Measurements from ENCODE around the gene HYAL1.

HYAL1 gene

DNA sequence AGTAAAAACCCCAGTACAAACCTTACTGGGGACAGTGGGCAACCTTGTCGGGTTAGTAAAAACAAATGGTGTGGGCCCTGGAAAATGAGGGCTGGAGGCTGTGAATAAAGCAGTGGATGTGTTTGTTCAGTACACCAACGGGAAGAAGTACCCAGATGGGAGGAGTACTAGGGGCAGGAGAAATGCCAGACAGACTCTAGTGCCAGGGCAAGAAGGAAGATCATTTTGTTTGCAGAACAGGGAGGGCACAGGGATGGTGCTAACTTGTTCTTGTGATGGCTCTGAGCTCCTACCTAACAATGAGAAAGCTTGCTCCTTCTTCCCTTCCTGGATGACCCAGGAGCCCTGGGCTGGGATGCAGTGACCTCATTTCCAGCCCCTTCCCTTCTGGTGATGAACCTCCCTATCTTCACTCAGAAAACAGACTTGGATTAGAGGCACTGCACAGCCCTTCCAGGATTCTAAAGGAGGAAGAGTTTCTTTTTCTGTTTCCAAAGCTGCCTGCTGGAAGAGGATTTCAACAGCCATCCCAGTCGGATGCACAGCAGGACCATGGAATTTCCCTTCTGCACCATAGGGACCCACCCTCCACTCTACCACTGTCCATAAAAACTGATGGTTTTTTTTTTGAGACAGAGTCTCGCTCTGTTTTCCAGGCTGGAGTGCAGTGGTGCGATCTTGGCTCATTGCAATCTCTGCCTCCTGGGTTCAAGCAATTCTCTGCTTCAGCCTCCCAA is 31.1 kb upstream of the HYAL1 start:
- no peak for DNase-seq

DNA sequence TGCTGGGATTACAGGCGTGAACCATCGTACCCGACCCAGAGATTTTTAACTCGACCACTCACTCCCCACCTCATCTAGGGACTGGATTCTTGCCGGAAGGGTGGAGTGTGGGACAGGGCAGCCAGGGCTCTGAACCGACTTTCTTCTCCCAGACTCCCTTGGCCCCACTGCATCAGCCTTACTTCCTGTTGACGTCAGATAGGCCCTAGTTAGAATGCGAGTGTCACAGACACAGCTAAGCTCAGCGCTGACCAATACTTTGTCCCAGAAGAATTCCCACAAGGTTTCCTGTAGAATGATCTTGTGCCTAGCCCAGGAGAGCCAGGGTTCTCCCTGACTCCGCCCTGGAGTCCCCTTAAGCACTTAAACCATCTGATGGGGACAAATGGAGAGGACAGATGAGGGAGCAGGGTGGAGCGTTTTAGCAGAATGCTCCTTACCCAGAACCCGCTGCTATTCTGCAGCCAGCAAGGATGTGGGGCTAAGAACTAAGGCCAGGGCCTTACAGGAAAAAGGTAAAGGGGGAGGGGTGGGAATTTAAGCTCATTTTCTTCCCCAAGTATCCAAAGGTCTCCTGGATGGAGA is 30.5 kb upstream of the HYAL1 start:
- DNase-seq, result no peak

DNA sequence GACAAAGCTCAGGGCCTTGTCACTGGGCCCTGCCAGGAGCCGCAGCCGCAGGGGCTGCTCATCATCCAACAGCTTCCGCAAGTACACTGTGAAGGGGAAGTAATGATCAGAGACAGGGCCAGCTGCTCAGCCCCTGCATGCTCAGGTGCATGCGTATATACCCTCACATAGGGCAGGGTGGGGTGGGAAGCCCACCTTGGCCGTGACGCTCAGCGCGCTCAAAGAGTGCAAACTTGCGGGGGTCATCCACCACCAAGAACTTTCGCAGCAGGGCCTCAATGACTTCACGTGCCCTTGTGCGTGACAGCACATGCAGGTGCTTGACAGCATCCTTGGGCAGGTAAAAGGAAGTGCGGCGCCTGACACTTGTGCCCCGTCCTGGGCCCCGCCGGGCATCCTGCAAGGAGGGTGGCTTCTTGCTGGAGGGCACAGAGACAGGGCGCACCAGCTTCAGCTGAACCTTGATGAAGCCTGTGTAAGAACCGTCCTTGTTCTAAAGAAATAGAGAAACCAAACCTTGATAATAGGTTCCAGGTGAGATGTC is 28.1 kb upstream of the HYAL1 start:
- no peak for DNase-seq

GRCh38 chr3:50330330-50330729 is 27.0 kb upstream of the HYAL1 start:
- no peak for DNase-seq

DNA sequence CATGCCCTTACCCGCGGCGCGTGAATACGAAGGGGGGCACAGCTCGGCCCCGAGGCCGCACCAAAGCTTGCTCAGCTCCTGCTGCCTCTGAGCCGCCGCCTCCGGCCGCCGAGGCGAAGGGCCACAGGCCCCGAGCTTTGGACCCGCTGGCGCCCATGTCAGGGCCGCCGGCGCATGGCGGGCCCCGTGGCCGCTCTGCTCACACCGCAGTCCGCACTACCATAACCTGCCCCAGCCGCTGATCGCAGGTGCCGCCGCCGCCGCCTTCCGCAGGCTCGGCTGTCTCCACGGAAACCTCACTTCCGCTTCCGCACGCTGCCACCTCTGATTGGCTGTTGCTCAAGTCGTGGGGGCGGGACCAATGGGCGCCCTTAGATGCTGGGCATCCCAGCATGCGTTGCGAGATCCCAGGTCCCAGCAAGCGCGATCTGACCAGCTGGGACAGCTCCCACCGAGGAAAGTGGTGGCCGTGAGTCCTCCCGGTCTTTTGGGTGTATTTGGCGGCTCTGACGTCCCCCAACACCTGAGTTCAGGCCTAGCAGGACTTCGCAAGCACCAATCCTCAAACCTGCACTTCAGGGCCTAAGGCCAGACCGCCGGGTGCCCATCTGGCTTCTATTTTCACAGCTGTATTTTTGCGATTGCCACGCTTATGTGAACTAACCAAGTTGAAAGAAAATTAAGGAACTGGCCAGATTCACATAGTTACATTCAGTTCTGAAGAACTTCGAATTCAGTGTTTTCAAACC is 24.7 kb upstream of the HYAL1 start, which contains the start of gene TUSC2:
Gene TUSC2, minus strand, starts transcription at position 281 of the 749 bp plus-strand sequence. Its CDS starts 124 bp downstream, at position 157.
- peak; percentile 96 to 97 for DNase-seq

DNA sequence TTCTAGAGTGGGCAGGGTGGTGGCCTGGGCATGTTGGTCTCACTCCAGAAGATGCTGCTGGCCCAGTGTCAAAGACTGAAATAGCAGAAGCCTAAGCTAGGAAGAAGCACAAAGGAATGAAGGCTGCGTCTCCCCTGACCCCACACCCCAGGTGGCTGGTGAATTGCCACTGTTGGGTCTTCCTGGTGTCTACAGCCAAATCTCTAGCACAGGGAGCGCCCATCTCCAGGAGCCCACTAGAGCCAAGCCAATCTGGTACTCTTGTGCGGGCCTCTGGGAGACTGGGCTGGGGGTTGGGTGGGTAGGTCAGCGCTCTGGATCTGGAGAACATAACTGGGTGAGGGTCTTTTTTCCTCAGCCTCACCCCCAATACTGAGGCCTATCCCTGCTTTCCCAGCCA is 23.8 kb upstream of the HYAL1 start:
- DNase-seq, result no peak

DNA sequence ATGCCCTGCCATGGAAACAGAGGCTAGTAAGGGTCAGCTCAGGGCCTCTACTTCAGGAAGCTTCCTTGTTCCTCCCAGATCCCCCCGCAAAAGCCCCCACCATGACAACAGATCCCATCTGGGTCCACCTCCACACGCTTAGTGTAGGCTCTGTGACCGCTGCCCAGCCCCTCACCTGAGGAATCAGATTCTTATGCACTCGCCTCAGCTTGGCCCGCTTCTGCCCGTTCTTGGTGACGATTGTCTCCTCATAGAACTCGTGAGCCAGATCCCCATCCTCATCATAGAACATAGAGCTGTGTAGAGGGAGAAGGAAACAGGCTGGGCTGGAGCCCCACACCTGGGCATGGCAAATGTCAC is 22.8 kb upstream of the HYAL1 start:
- DNase-seq, result no peak

GRCh38 chr3:50325497-50326181 is 22.3 kb upstream of the HYAL1 start:
- DNase-seq, result no peak

GRCh38 chr3:50325113-50325480 is 21.7 kb upstream of the HYAL1 start:
- no peak for DNase-seq

DNA sequence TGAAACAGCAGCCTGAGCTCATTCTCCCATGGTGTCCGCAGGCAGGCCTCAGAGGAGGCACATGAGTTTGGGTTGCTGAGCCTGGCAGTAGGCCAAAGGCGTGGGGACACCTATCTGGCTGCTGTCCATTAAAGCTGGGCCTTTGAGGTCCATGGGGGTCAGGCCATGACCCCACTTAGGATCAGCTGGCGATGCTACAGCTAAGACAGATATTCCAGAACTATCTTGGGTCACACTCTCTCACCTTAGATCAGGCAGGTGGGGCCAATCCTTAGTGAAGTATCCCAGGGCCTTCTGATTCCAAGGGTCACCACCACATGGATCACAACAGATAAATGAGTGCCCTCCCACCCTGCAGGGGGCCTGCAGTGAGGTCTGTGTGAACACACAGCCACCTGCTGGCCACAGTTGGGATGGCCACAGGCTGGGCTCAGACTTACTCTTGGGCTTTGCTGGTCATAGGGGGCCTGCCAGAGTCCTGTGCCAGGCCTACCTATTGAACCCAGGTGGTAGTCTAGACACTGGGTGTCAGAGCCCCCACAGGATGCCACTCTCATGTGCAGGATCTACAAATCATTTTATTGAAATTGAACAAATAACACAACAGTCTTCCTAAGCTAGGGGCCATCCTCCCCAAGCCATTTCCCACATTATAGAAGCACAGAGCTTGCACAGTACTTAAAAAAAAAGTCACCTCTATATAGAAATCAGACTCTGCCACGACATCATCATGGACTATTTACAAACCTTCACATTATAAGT is 21.2 kb upstream of the HYAL1 start:
- peak; percentile 68 to 76 for DNase-seq

DNA sequence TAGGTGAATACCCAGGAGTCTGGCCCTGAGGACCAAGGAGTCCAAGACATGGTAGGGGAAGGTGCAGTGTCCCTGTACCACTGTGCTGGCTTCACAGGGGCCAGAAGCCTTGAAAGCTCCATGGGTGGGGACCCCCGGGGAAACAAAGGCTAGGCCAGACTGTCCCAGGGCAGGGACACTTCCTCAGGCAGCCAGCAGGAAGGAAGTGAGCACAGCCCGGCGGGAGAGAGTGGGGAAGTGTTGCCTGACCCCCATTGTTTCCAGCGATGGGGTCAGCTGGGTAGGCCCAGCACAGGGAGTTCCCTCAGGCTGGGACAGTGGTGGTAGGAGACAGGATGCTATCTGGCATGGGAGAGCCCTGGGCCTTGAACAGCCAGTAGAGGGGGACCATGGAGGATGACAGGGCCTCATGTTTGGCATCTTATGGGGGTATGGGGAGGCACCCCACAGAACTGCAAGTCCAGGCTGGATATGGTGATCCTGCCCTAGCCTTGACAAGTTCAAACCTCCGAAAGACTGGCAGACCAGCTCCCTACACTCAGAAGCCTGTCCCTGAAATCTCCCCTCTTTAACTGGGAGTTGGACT is 20.3 kb upstream of the HYAL1 start:
- no peak for DNase-seq

- no peak for DNase-seq
Measured at GRCh38 chr3:50323092-50323600, 19.8 kb upstream of the HYAL1 start.

GRCh38 chr3:50322386-50323091 is 19.2 kb upstream of the HYAL1 start, which contains the start of gene HYAL2:
HYAL2 (minus strand) TSS chr3:50322745; CDS start chr3:50320489, 2,256 bp downstream.
- DNase-seq, result no peak

- no peak for DNase-seq
Measured at GRCh38 chr3:50322115-50322385, 18.7 kb upstream of the HYAL1 start.

- peak; percentile 87 to 88 for DNase-seq
Measured at GRCh38 chr3:50321336-50322114, 18.2 kb upstream of the HYAL1 start.

DNA sequence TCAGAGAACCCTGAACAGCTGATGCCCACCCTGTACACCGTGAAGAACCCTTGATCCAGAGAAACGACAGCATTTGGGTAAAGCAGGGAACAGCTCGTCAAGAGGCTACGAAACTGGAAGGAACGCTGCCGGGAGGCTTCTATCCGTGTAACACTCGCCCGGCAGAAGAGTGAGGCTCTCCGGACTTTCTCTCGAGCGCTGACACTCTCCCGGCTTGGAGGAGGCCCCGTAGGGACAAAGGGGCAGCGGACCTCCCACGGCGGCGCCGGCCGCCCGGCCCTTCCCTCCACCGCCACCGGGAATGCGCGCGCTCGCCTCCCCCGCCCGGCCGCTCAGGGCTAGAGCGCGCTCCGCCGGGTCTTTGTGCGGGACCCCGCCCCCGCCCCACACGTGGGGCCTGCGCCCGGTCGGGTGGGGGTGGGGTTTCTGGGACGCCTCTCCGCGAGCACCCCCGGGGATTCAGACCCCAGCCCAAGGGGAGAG is 17.5 kb upstream of the HYAL1 start:
- DNase-seq, result peak; percentile 68 to 72

DNA sequence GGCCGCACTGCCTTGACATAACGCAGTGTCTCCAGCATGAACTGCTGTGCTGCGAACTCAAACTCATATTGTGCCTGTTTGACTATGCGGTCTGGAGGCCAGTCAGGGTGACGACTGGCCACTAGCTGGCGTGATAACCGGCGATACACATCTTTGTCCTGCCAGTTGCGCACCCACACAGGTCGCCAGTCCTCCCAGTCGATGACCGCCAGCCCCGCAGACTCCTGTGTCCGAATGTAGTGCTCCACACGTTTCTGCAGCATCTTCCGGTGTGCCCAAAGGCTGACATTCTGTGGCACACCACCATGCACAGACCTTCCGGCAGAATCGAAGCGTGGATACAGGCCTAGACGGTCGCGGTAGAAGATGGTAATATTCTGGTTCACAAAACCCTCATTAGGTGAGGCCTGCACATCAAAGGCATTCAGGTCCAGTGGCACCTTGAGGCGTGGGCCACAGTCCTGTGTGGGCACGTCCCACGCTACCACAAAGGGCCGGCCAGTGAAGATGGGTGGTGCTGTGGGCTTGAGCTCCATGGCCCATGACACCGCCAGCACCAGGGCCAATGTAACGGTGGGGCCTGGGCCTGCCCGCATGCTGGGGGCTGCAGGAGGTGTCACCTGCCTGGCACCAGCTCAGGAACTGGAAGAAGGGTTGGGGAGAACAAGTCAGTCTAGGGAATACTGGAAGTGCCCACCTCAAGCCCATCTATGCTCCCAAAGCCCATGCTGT is 16.7 kb upstream of the HYAL1 start:
- DNase-seq, result no peak

GRCh38 chr3:50319181-50319893 is 16.0 kb upstream of the HYAL1 start:
- DNase-seq, result no peak

- DNase-seq, result no peak
Measured at GRCh38 chr3:50318615-50319014, 15.2 kb upstream of the HYAL1 start.
